ENCODE results near the gene OSBP.

Gene OSBP

GRCh38 chr11:59607703-59608454 is 7.7 kb downstream of the OSBP start:
- Histone ChIP-seq H3F3A (ENCODE audit: insufficient read depth, low read length) (no peaks in the 10 kb centered on the region), H2AFZ (ENCODE audit: low read length) (no peak overlapping the region), H3K9ac (ENCODE audit: low read length) (no peak overlapping the region), H3K4me1 (ENCODE audit: insufficient read depth, low read length, severe bottlenecking) (peaks cover 9% of the 10 kb centered on the region), H3K9me3 (ENCODE audit: low read length) (no peaks in the 10 kb centered on the region), H3K79me2 (ENCODE audit: insufficient read depth, low read length) (peaks cover 7% of the 10 kb centered on the region), H3K9me2 (ENCODE audit: low read depth, low read length) (no peaks in the 10 kb centered on the region), H3K4me3 (ENCODE audit: low read depth, low read length, poor library complexity, severe bottlenecking) (no peak overlapping the region), H3K27me3 (ENCODE audit: insufficient read depth, low read length) (no peaks in the 10 kb centered on the region), H3K4me2 (ENCODE audit: low read length) (no peak overlapping the region), H3K36me3 (ENCODE audit: insufficient read depth, low read length) (peaks cover 68% of the 10 kb centered on the region), H3K27ac (ENCODE audit: low read depth, low read length, poor library complexity, severe bottlenecking) (no peak overlapping the region), H4K20me1 (ENCODE audit: insufficient read depth, low read length) (no peaks in the 10 kb centered on the region)
- TF ChIP-seq CTCF (IDR thresholded peaks at IDR 0.05; ENCODE audit: low read length) (no peak), EZH2 (IDR thresholded peaks at IDR 0.05; ENCODE audit: borderline replicate concordance, low read length) (no peak)

GRCh38 chr11:59602432-59602831 is 13.1 kb downstream of the OSBP start:
- Histone ChIP-seq H3K9me3 (ENCODE audit: low read length) (no peaks in the 10 kb centered on the region), H3K79me2 (ENCODE audit: insufficient read depth, low read length) (no peaks in the 10 kb centered on the region), H3K27me3 (ENCODE audit: insufficient read depth, low read length) (no peaks in the 10 kb centered on the region), H3K36me3 (ENCODE audit: insufficient read depth, low read length) (peaks cover 88% of the 10 kb centered on the region), H3K9me2 (ENCODE audit: low read depth, low read length) (no peaks in the 10 kb centered on the region), H2AFZ (ENCODE audit: low read length) (no peak overlapping the region), H3K4me2 (ENCODE audit: low read length) (no peak overlapping the region), H3K4me3 (ENCODE audit: low read depth, low read length, poor library complexity, severe bottlenecking) (no peak overlapping the region), H3K9ac (ENCODE audit: low read length) (no peak overlapping the region), H3K4me1 (ENCODE audit: insufficient read depth, low read length, severe bottlenecking) (no peaks in the 10 kb centered on the region), H3K27ac (ENCODE audit: low read depth, low read length, poor library complexity, severe bottlenecking) (no peak overlapping the region), H3F3A (ENCODE audit: insufficient read depth, low read length) (no peaks in the 10 kb centered on the region), H4K20me1 (ENCODE audit: insufficient read depth, low read length) (no peaks in the 10 kb centered on the region)
- TF ChIP-seq CTCF (IDR thresholded peaks at IDR 0.05; ENCODE audit: low read length): no peak

GRCh38 chr11:59601788-59602187 is 13.8 kb downstream of the OSBP start:
- Histone ChIP-seq H3K36me3 (ENCODE audit: insufficient read depth, low read length) (peaks cover 87% of the 10 kb centered on the region), H3K27ac (ENCODE audit: low read depth, low read length, poor library complexity, severe bottlenecking) (no peak overlapping the region), H2AFZ (ENCODE audit: low read length) (no peak overlapping the region), H3K9me2 (ENCODE audit: low read depth, low read length) (no peaks in the 10 kb centered on the region), H3K79me2 (ENCODE audit: insufficient read depth, low read length) (no peaks in the 10 kb centered on the region), H3K27me3 (ENCODE audit: insufficient read depth, low read length) (no peaks in the 10 kb centered on the region), H4K20me1 (ENCODE audit: insufficient read depth, low read length) (no peaks in the 10 kb centered on the region), H3K9ac (ENCODE audit: low read length) (no peak overlapping the region), H3K4me1 (ENCODE audit: insufficient read depth, low read length, severe bottlenecking) (no peaks in the 10 kb centered on the region), H3K9me3 (ENCODE audit: low read length) (no peaks in the 10 kb centered on the region), H3K4me2 (ENCODE audit: low read length) (no peak overlapping the region), H3F3A (ENCODE audit: insufficient read depth, low read length) (no peaks in the 10 kb centered on the region), H3K4me3 (ENCODE audit: low read depth, low read length, poor library complexity, severe bottlenecking) (no peak overlapping the region)
- TF ChIP-seq EZH2 (IDR thresholded peaks at IDR 0.05; ENCODE audit: borderline replicate concordance, low read length) (no peak), CTCF (IDR thresholded peaks at IDR 0.05; ENCODE audit: low read length) (no peak)

Measured in OCI-LY1 (cell line).